HepG2 (cell line): ENCODE results near the gene CRAMP1. TPM values are rescaled to one million over a fixed set of nuclear protein-coding genes. Genes with fewer than 3 reads are reported as not detected.
"Not testable (repeated sequence)": the region's sequence is repeated elsewhere in the genome, so short reads cannot be mapped to it uniquely, and the experiment has no call there.

ENCODE experiments used
- ATAC-seq: fragments of 200-7000 bp; cut with Tn5 transposase; 3 replicates; pipeline ENCODE4 v1.9.1; 2020; ENCODE audit warnings: mild to moderate bottlenecking, moderate library complexity
- BruUV-seq: library from RNA; stranded (reverse); fragments of 400-500 nt; replicated peaks from 2 replicates; lab custom pipeline; 2021; lab: Mats Ljungman, UMichigan
- CTCF ChIA-PET: fragments of 300-600 bp; formaldehyde crosslinking; extraction: SDS; loops from one replicate; lab custom pipeline; 2021; ENCODE audit warnings: low total read pairs, inconsistent platforms, low intra/inter-chr PET ratio; lab: Yijun Ruan, JAX
- POLR2A ChIA-PET: fragments of 350-600 bp; sonication (Branson Sonifier 250); formaldehyde crosslinking; loops from one replicate; lab custom pipeline; 2020; ENCODE audit warnings: antibody characterized with exemption, inconsistent platforms; lab: Yijun Ruan, JAX
- DNase-seq: peaks from one replicate; pipeline ENCODE4 v3.0.0-alpha.2; 2015; ENCODE audit warnings: low spot score
- FAIRE-seq: peaks from 3 replicates; lab custom pipeline; 2011; peaks lifted over from hg19 to GRCh38; lab: Jason Lieb, UNC
- H2AFZ ChIP-seq: one replicate; pipeline ENCODE4 v1.6.1; 2011; ENCODE audit warnings: low read length, inconsistent platforms
- H3K27ac ChIP-seq: fragments of 300-600 bp; 3 replicates; pipeline ENCODE4 v1.8.0; 2011; ENCODE audit warnings: mixed run types, mild to moderate bottlenecking, mixed read lengths, low read length, inconsistent platforms; ENCODE audit not compliant: insufficient read depth; ENCODE audit errors: extremely low read length
- H3K27me3 ChIP-seq, 2 experiments: fragments of 200-600 bp in 1 of 2; 2 replicates in 1 of 2; 3 replicates in 1 of 2; pipeline versions ENCODE4 v1.6.0 to v1.8.0; 2011; ENCODE audit warnings: low read length in 2 of 2, mild to moderate bottlenecking in 2 of 2, moderate library complexity in 2 of 2, inconsistent platforms in 1 of 2; ENCODE audit not compliant: insufficient read depth in 2 of 2, control insufficient read depth in 1 of 2
- H3K36me3 ChIP-seq, 2 experiments: fragments of 200-600 bp in 1 of 2; replicated peaks in 1 of 2; 2 replicates in 1 of 2; 3 replicates in 1 of 2; pipeline versions ENCODE4 v1.5.1 to v1.8.0; 2011; ENCODE audit warnings: low read length in 2 of 2, inconsistent platforms in 1 of 2; ENCODE audit not compliant: insufficient read depth in 2 of 2, control insufficient read depth in 1 of 2
- H3K4me1 ChIP-seq: 2 replicates; pipeline ENCODE4 v1.5.1; 2012; ENCODE audit warnings: low read length, inconsistent platforms; ENCODE audit not compliant: insufficient read depth
- H3K4me2 ChIP-seq: 2 replicates; pipeline ENCODE4 v1.6.0; 2011; ENCODE audit warnings: low read depth, low read length, inconsistent platforms
- H3K4me3 ChIP-seq, 3 experiments: fragments of 200-600 bp in 1 of 3; sonication (generic), shearing (Covaris generic) in 1 of 3; replicated peaks in 1 of 3; 2 replicates each; pipeline ENCODE4 v1.5.1; 2011 to 2016; ENCODE audit warnings: low read length in 3 of 3, inconsistent platforms in 2 of 3, low read depth in 2 of 3, mild to moderate bottlenecking in 2 of 3, control low read depth in 1 of 3, mixed read lengths in 1 of 3; ENCODE audit not compliant: insufficient read depth in 1 of 3
- H3K79me2 ChIP-seq: one replicate; pipeline ENCODE4 v1.6.1; 2011; ENCODE audit warnings: low read length, inconsistent platforms; ENCODE audit not compliant: insufficient read depth
- H3K9ac ChIP-seq: 2 replicates; pipeline ENCODE4 v1.6.0; 2011; ENCODE audit warnings: mild to moderate bottlenecking, low read depth, low read length, inconsistent platforms; ENCODE audit not compliant: insufficient read depth
- H3K9me3 ChIP-seq: 2 replicates; pipeline ENCODE4 v1.5.1; 2012; ENCODE audit warnings: mild to moderate bottlenecking, low read length
- H4K20me1 ChIP-seq: 2 replicates; pipeline ENCODE4 v1.6.0; 2011; ENCODE audit warnings: inconsistent platforms, mild to moderate bottlenecking, low read length, moderate library complexity; ENCODE audit not compliant: insufficient read depth
- ARID5B ChIP-seq: IDR thresholded peaks from 2 replicates; pipeline ENCODE4 v1.4.0; 2020; ENCODE audit warnings: mild to moderate bottlenecking, missing genetic modification reagents
- CEBPG ChIP-seq: IDR thresholded peaks from 2 replicates; pipeline ENCODE4 v1.6.1; 2016
- ERF ChIP-seq: IDR thresholded peaks from 2 replicates; pipeline ENCODE4 v1.6.1; 2018; ENCODE audit warnings: missing biosample characterization, missing genetic modification reagents
- FOXA1 ChIP-seq, 2 experiments: fragments of 450-650 bp in 1 of 2; sonication (generic) in 1 of 2; formaldehyde crosslinking in 1 of 2; IDR thresholded peaks; 2 replicates each; pipeline versions ENCODE4 v1.4.0 to v1.6.1; 2016 to 2020; ENCODE audit warnings: missing genetic modification reagents in 1 of 2
- GABPB1 ChIP-seq: IDR thresholded peaks from 2 replicates; pipeline ENCODE4 v1.6.1; 2016; ENCODE audit warnings: mild to moderate bottlenecking, missing genetic modification reagents, moderate library complexity, missing compliant biosample characterization
- GATAD2A ChIP-seq: IDR thresholded peaks from 2 replicates; pipeline ENCODE4 v1.6.1; 2016
- MED1 ChIP-seq: sonication (generic); formaldehyde crosslinking; IDR thresholded peaks from 2 replicates; pipeline ENCODE4 v1.4.0; 2020; ENCODE audit warnings: missing genetic modification reagents
- NR2F1 ChIP-seq, 2 experiments: fragments of 450-650 bp in 1 of 2; formaldehyde crosslinking in 1 of 2; IDR thresholded peaks; 2 replicates each; pipeline versions ENCODE4 v1.5.0 to v1.6.1; 2016 to 2020; ENCODE audit warnings: mild to moderate bottlenecking in 1 of 2, missing compliant biosample characterization in 1 of 2, missing genetic modification reagents in 1 of 2, moderate library complexity in 1 of 2
- NR2F6 ChIP-seq, 2 experiments: IDR thresholded peaks; 2 replicates each; pipeline ENCODE4 v1.6.1; 2016; ENCODE audit warnings: antibody characterized with exemption in 1 of 2, mild to moderate bottlenecking in 1 of 2
- RXRB ChIP-seq: IDR thresholded peaks from 2 replicates; pipeline ENCODE4 v1.6.1; 2016; ENCODE audit warnings: borderline replicate concordance, missing genetic modification reagents, missing compliant biosample characterization
- SAP130 ChIP-seq: IDR thresholded peaks from 2 replicates; pipeline ENCODE4 v1.6.1; 2016; ENCODE audit warnings: low read depth
- TFAP4 ChIP-seq: sonication (generic); IDR thresholded peaks from 2 replicates; pipeline ENCODE4 v1.6.1; 2016; ENCODE audit warnings: low read depth, borderline replicate concordance
- ZMYM2 ChIP-seq: sonication (generic); formaldehyde crosslinking; IDR thresholded peaks from 2 replicates; pipeline ENCODE4 v1.8.0; 2022; ENCODE audit warnings: mild to moderate bottlenecking, missing genetic modification reagents
- ZMYM3 ChIP-seq: sonication (generic); formaldehyde crosslinking; IDR thresholded peaks from 2 replicates; pipeline ENCODE4 v1.5.1; 2020; ENCODE audit warnings: mild to moderate bottlenecking, missing genetic modification reagents
- ZNF12 ChIP-seq: sonication (generic); formaldehyde crosslinking; IDR thresholded peaks from 2 replicates; pipeline ENCODE4 v1.5.0; 2020; ENCODE audit warnings: missing genetic modification reagents
- ZNF614 ChIP-seq: IDR thresholded peaks from 2 replicates; pipeline ENCODE4 v1.6.1; 2018; ENCODE audit warnings: missing biosample characterization, missing genetic modification reagents, inconsistent platforms, borderline replicate concordance
- WGBS: methylation state at CpG from one replicate; pipeline ENCODE4 v1.1.6; 2017; ENCODE audit warnings: low lambda C conversion rate; 5-methylcytosine and 5-hydroxymethylcytosine counted together
- in situ Hi-C: cut with HindIII; loops from 2 replicates; pipeline ENCODE4 v1.10.0; 2017; ENCODE audit warnings: low pct_unique_long_range_greater_than_20kb; ENCODE audit not compliant: extremely low pct_ligation_motif_present
- intact Hi-C: fragments of 100-400 bp; cut with micrococcal nuclease; formaldehyde crosslinking; loops from one replicate; pipeline ENCODE4 v1.10.0; 2022; ENCODE audit not compliant: unreplicated experiment
- polyA plus RNA-seq, 8 experiments: library from polyadenylated mRNA; depleted of rRNA in 3 of 8; stranded (reverse) in 7 of 8; unstranded in 1 of 8; fragments of >200 nt; fragmentation: Illumina TruSeq in 4 of 8; extraction: Trizol in 4 of 8; gene quantifications; 2 replicates each; pipeline versions ENCODE4 v1.2.1 to v1.2.3, GENCODE V29; 2011 to 2016; ENCODE audit warnings: low read depth in 4 of 8, missing spikeins in 1 of 8, mixed read lengths in 1 of 8; ENCODE audit not compliant: insufficient read depth in 1 of 8
- total RNA-seq, 5 experiments: library from RNA; depleted of rRNA; stranded (reverse); fragments of >200 nt; fragmentation: Illumina TruSeq; extraction: Trizol; gene quantifications; 2 replicates each; pipeline ENCODE4 v1.2.3, GENCODE V29; 2016; ENCODE audit warnings: low read depth in 1 of 5
- TF ChIP-seq, protein P1 (sequence below): sonication (generic); formaldehyde crosslinking; IDR thresholded peaks from 2 replicates; pipeline ENCODE4 v1.4.0; 2020; ENCODE audit warnings: missing genetic modification reagents

CRAMP1 gene
- total and polyA plus RNA-seq, 2 of the 13 experiments (the other 11 are each of a cell fraction or from before 2014, with no cell fraction given) = 6.8 to 9.7 TPM

- ATAC-seq (peak; percentile 77), DNase-seq (peak; percentile 77)
- in situ Hi-C loops; H3K9me3 ChIP-seq; H3K27me3 ChIP-seq; FAIRE-seq; CTCF ChIA-PET; H3K4me3 ChIP-seq; H2AFZ ChIP-seq; H3K36me3 ChIP-seq; intact Hi-C loops; BruUV-seq; TF ChIP-seq FOXA1 (IDR thresholded peaks at IDR 0.05): not testable (repeated sequence)
- Histone ChIP-seq H3K27ac (peak overlapping the region; percentile 35), H3K4me1 (peaks cover 52% of the 10 kb centered on the region), H3K4me2 (peak overlapping the region; percentile 23; the same call in 1 of the 2 replicates), H3K9ac (0 out of 2 replicates have a peak overlapping the region, but pooled peaks have one; percentile 21), H3K79me2 (peaks cover 27% of the 10 kb centered on the region), H4K20me1 (peaks cover 17% of the 10 kb centered on the region)
- 58% methylated on average over 11 of the region's 12 CpGs for WGBS
- POLR2A ChIA-PET = interaction anchor here (1.1 to 1.4 kb wide), 2 partner anchors 9 to 42 kb away, joined by 3 to 4 read pairs; no protein-coding TSS in a partner anchor
- peak; percentile 51; the same call in 1 of the 2 replicates for TF ChIP-seq ERF (CRISPR knock-in tag)
- peak; percentile 57 for TF ChIP-seq SAP130 (CRISPR knock-in tag)
- TF ChIP-seq ARID5B = peak; percentile 75
- TF ChIP-seq FOXA1 (CRISPR knock-in tag; IDR thresholded peaks at IDR 0.05) = peak; percentile 68; the same call in 1 of the 2 replicates
- TF ChIP-seq CEBPG (CRISPR knock-in tag) = peak; percentile 90
- TF ChIP-seq MED1 (CRISPR knock-in tag) = peak; percentile 66
- peak; percentile 55; the same call in 1 of the 2 replicates for TF ChIP-seq TFAP4
- peak; percentile 30; the same call in 1 of the 2 replicates for TF ChIP-seq ZNF12 (CRISPR knock-in tag)
- TF ChIP-seq ZMYM3 (CRISPR knock-in tag) = peak; percentile 86
- peak; percentile 72 for TF ChIP-seq GATAD2A (CRISPR knock-in tag)
- TF ChIP-seq, protein P1, sequence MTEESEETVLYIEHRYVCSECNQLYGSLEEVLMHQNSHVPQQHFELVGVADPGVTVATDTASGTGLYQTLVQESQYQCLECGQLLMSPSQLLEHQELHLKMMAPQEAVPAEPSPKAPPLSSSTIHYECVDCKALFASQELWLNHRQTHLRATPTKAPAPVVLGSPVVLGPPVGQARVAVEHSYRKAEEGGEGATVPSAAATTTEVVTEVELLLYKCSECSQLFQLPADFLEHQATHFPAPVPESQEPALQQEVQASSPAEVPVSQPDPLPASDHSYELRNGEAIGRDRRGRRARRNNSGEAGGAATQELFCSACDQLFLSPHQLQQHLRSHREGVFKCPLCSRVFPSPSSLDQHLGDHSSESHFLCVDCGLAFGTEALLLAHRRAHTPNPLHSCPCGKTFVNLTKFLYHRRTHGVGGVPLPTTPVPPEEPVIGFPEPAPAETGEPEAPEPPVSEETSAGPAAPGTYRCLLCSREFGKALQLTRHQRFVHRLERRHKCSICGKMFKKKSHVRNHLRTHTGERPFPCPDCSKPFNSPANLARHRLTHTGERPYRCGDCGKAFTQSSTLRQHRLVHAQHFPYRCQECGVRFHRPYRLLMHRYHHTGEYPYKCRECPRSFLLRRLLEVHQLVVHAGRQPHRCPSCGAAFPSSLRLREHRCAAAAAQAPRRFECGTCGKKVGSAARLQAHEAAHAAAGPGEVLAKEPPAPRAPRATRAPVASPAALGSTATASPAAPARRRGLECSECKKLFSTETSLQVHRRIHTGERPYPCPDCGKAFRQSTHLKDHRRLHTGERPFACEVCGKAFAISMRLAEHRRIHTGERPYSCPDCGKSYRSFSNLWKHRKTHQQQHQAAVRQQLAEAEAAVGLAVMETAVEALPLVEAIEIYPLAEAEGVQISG (CRISPR knock-in tag) = peak; percentile 33; the same call in 1 of the 2 replicates
- TF ChIP-seq ZNF614 = peak; percentile 55; the same call in 1 of the 2 replicates
- TF ChIP-seq ZMYM2 (CRISPR knock-in tag) = peak; percentile 70
- TF ChIP-seq NR2F1 (CRISPR knock-in tag; IDR thresholded peaks at IDR 0.05) = peak in 1 of 2 experiments; percentile 16; a peak in 1 of 4 replicates
- TF ChIP-seq NR2F6 (IDR thresholded peaks at IDR 0.05) = 0 out of 2 replicates have a peak, but pooled peaks have one; percentile 16
- TF ChIP-seq NR2F6 (CRISPR knock-in tag; IDR thresholded peaks at IDR 0.05) = peak; percentile 37; the same call in 1 of the 2 replicates
- peak; percentile 38; the same call in 1 of the 2 replicates for TF ChIP-seq RXRB (CRISPR knock-in tag)
- peak; percentile 45 for TF ChIP-seq GABPB1 (CRISPR knock-in tag)
Measured at GRCh38 chr16:1719559-1720229, 107.5 kb downstream of the CRAMP1 start.
